H1 (cell line): ENCODE data around the gene IRGQ. TPM values are rescaled to one million over a fixed set of nuclear protein-coding genes. Genes with fewer than 3 reads are reported as not detected.

Source experiments
- CTCF ChIA-PET: fragments of 300-600 bp; sonication (Branson Sonifier 250); formaldehyde crosslinking; loops from one replicate; lab custom pipeline; 2021; ENCODE audit not compliant: partially characterized antibody; lab: Charles Lee
- POLR2A ChIA-PET: fragments of 300-600 bp; sonication (Branson Sonifier 250); formaldehyde crosslinking; loops from one replicate; lab custom pipeline; 2021; ENCODE audit warnings: inconsistent platforms; ENCODE audit not compliant: partially characterized antibody; lab: Charles Lee
- DNase-seq, 2 experiments: peaks; one replicate each; pipeline versions ENCODE4 v3.0.0 to v3.0.0-alpha.2; 2010 to 2022; ENCODE audit warnings: low spot score in 2 of 2, low read depth in 1 of 2, mixed read lengths in 1 of 2
- FAIRE-seq: peaks from 2 replicates; lab custom pipeline; 2011; peaks lifted over from hg19 to GRCh38; lab: Jason Lieb, UNC
- H2AFZ ChIP-seq: 2 replicates; pipeline ENCODE4 v1.8.1; 2012; ENCODE audit warnings: low read length, inconsistent platforms
- H2AK5ac ChIP-seq: 2 replicates; pipeline ENCODE4 v1.6.1; 2013; ENCODE audit warnings: low read depth, low read length
- H2BK120ac ChIP-seq: replicated peaks from 2 replicates; pipeline ENCODE3; 2013; ENCODE audit warnings: low read depth, low read length, inconsistent platforms
- H2BK12ac ChIP-seq: 2 replicates; pipeline ENCODE4 v1.6.1; 2013; ENCODE audit warnings: low read depth, low read length
- H2BK15ac ChIP-seq: 2 replicates; pipeline ENCODE4 v1.6.1; 2013; ENCODE audit warnings: low read length
- H2BK20ac ChIP-seq: 2 replicates; pipeline ENCODE4 v1.6.1; 2013; ENCODE audit warnings: low read length
- H2BK5ac ChIP-seq: 2 replicates; pipeline ENCODE4 v1.6.1; 2013; ENCODE audit warnings: low read depth, low read length
- H3K14ac ChIP-seq: 2 replicates; pipeline ENCODE4 v1.6.1; 2013; ENCODE audit warnings: inconsistent platforms; ENCODE audit not compliant: insufficient read length
- H3K18ac ChIP-seq: 2 replicates; pipeline ENCODE4 v1.6.1; 2013; ENCODE audit warnings: low read length; ENCODE audit errors: extremely low read depth
- H3K23ac ChIP-seq: 2 replicates; pipeline ENCODE4 v1.6.1; 2013; ENCODE audit warnings: inconsistent platforms; ENCODE audit not compliant: insufficient read length
- H3K23me2 ChIP-seq: 2 replicates; pipeline ENCODE4 v1.6.1; 2013; ENCODE audit warnings: low read depth, low read length
- H3K27ac ChIP-seq: 2 replicates; pipeline ENCODE4 v1.6.1; 2011; ENCODE audit warnings: low read depth, low read length, inconsistent platforms
- H3K27me3 ChIP-seq, 4 experiments: replicated peaks in 1 of 4; 1 replicate in 1 of 4; 2 replicates in 3 of 4; pipeline versions ENCODE4 v1.6.1 to v1.8.1; 2011 to 2013; ENCODE audit warnings: low read length in 3 of 4, mild to moderate bottlenecking in 3 of 4, inconsistent platforms in 2 of 4, mixed read lengths in 2 of 4, moderate library complexity in 1 of 4; ENCODE audit not compliant: control insufficient read depth in 3 of 4, insufficient read depth in 3 of 4; ENCODE audit errors: extremely low read depth in 1 of 4
- H3K36me3 ChIP-seq, 4 experiments: 2 replicates each; pipeline versions ENCODE4 v1.6.1 to v1.8.1; 2011 to 2013; ENCODE audit warnings: mild to moderate bottlenecking in 4 of 4, low read length in 3 of 4, moderate library complexity in 2 of 4, control low read depth in 1 of 4, inconsistent platforms in 1 of 4; ENCODE audit not compliant: insufficient read depth in 4 of 4, control insufficient read depth in 2 of 4
- H3K4ac ChIP-seq: replicated peaks from 2 replicates; pipeline ENCODE3; 2013; ENCODE audit warnings: low read length, low read depth, mixed read lengths, inconsistent platforms; ENCODE audit not compliant: insufficient read length
- H3K4me1 ChIP-seq, 4 experiments: replicated peaks in 1 of 4; 1 replicate in 1 of 4; 2 replicates in 3 of 4; pipeline versions ENCODE4 v1.6.1 to v1.8.1; 2011 to 2013; ENCODE audit warnings: low read length in 3 of 4, inconsistent platforms in 2 of 4, mixed read lengths in 1 of 4; ENCODE audit not compliant: insufficient read depth in 4 of 4, control insufficient read depth in 3 of 4
- H3K4me2 ChIP-seq, 2 experiments: 2 replicates each; pipeline versions ENCODE4 v1.6.1 to v1.8.1; 2011 to 2013; ENCODE audit warnings: low read depth in 2 of 2, low read length in 2 of 2, control low read depth in 1 of 2, inconsistent platforms in 1 of 2, mild to moderate bottlenecking in 1 of 2; ENCODE audit not compliant: insufficient read depth in 1 of 2
- H3K4me3 ChIP-seq, 4 experiments: fragments of 200-600, 300-600 bp in 1 of 4; sonication (generic), shearing (Covaris generic), sonication (Bioruptor Twin) in 1 of 4; 2 replicates each; pipeline versions ENCODE4 v1.5.1 to v1.8.1; 2011 to 2016; ENCODE audit warnings: low read length in 4 of 4, low read depth in 3 of 4, control low read depth in 2 of 4, inconsistent platforms in 2 of 4, mild to moderate bottlenecking in 2 of 4, mixed read lengths in 1 of 4, moderate library complexity in 1 of 4; ENCODE audit not compliant: insufficient read depth in 2 of 4; ENCODE audit errors: extremely low read depth in 1 of 4
- H3K56ac ChIP-seq: replicated peaks from 2 replicates; pipeline ENCODE3; 2013; ENCODE audit warnings: low read depth, mild to moderate bottlenecking, mixed read lengths, low read length, inconsistent platforms; ENCODE audit not compliant: insufficient read length
- H3K79me1 ChIP-seq: 2 replicates; pipeline ENCODE4 v1.6.1; 2013; ENCODE audit warnings: low read depth, low read length, control low read depth
- H3K79me2 ChIP-seq, 2 experiments: 2 replicates each; pipeline versions ENCODE4 v1.6.1 to v1.8.1; 2012 to 2013; ENCODE audit warnings: low read length in 2 of 2, mild to moderate bottlenecking in 2 of 2, inconsistent platforms in 1 of 2; ENCODE audit not compliant: insufficient read depth in 2 of 2, control insufficient read depth in 1 of 2
- H3K9ac ChIP-seq, 4 experiments: replicated peaks in 1 of 4; 1 replicate in 1 of 4; 2 replicates in 3 of 4; pipeline versions ENCODE4 v1.6.1 to v1.8.1; 2011 to 2013; ENCODE audit warnings: low read depth in 3 of 4, low read length in 3 of 4, control low read depth in 2 of 4, mild to moderate bottlenecking in 2 of 4, moderate library complexity in 2 of 4, inconsistent platforms in 1 of 4; ENCODE audit errors: extremely low read depth in 1 of 4
- H3K9me3 ChIP-seq, 2 experiments: 2 replicates each; pipeline versions ENCODE4 v1.6.1 to v1.8.1; 2012 to 2013; ENCODE audit warnings: mild to moderate bottlenecking in 2 of 2, moderate library complexity in 2 of 2, control low read depth in 1 of 2, inconsistent platforms in 1 of 2, low read depth in 1 of 2, low read length in 1 of 2, mixed read lengths in 1 of 2; ENCODE audit not compliant: insufficient read depth in 2 of 2
- H4K20me1 ChIP-seq, 2 experiments: replicated peaks in 1 of 2; 2 replicates each; pipeline versions ENCODE3 to v1.8.1; 2011 to 2013; ENCODE audit warnings: inconsistent platforms in 2 of 2, low read length in 2 of 2, mild to moderate bottlenecking in 1 of 2; ENCODE audit not compliant: insufficient read depth in 2 of 2, control insufficient read depth in 1 of 2
- H4K5ac ChIP-seq: 2 replicates; pipeline ENCODE4 v1.6.1; 2013; ENCODE audit warnings: low read length, low read depth, mixed read lengths, inconsistent platforms; ENCODE audit not compliant: insufficient read length
- H4K8ac ChIP-seq: 2 replicates; pipeline ENCODE4 v1.8.0; 2013; ENCODE audit warnings: mild to moderate bottlenecking, moderate library complexity, low read length, inconsistent platforms; ENCODE audit not compliant: insufficient read depth; ENCODE audit errors: extremely low read depth
- H4K91ac ChIP-seq: replicated peaks from 2 replicates; pipeline ENCODE3; 2013; ENCODE audit warnings: low read length, mixed read lengths, inconsistent platforms; ENCODE audit not compliant: insufficient read length
- BRCA1 ChIP-seq: IDR thresholded peaks from 2 replicates; pipeline ENCODE4 v1.6.1; 2012; ENCODE audit warnings: low read depth, low read length, improper control_type of control experiment
- CEBPB ChIP-seq: IDR thresholded peaks from 2 replicates; pipeline ENCODE4 v1.6.1; 2012; ENCODE audit warnings: low read depth, low read length
- JUND ChIP-seq: IDR thresholded peaks from 2 replicates; pipeline ENCODE4 v1.6.1; 2011; ENCODE audit warnings: mild to moderate bottlenecking, improper control_type of control experiment, low read length
- KDM4A ChIP-seq: IDR thresholded peaks from one replicate; pipeline ENCODE4 v1.7.1; 2012; ENCODE audit warnings: low read depth, mild to moderate bottlenecking, moderate library complexity, low read length, inconsistent platforms; ENCODE audit not compliant: severe bottlenecking
- MAFK ChIP-seq: IDR thresholded peaks from 2 replicates; pipeline ENCODE4 v1.6.1; 2012; ENCODE audit warnings: low read depth, mild to moderate bottlenecking, improper control_type of control experiment, low read length
- POLR2A ChIP-seq, 2 experiments: IDR thresholded peaks; 1 replicate in 1 of 2; 2 replicates in 1 of 2; pipeline ENCODE4 v1.6.1; 2011; ENCODE audit warnings: low read depth in 2 of 2, low read length in 2 of 2, mild to moderate bottlenecking in 2 of 2; ENCODE audit errors: control extremely low read depth in 1 of 2
- POLR2AphosphoS5 ChIP-seq: IDR thresholded peaks from 2 replicates; pipeline ENCODE4 v1.6.1; 2011; ENCODE audit warnings: low read depth, low read length
- RNF2 ChIP-seq: fragments of 200-900, 300-1000 bp; sonication (generic); IDR thresholded peaks from 2 replicates; pipeline ENCODE4 v1.7.1; 2016; ENCODE audit warnings: borderline replicate concordance, low read depth, mild to moderate bottlenecking, antibody characterized with exemption, low read length; ENCODE audit not compliant: poor library complexity, severe bottlenecking; ENCODE audit errors: missing control alignments
- SAP30 ChIP-seq: fragments of 300-600 bp; sonication (generic); IDR thresholded peaks from 2 replicates; pipeline ENCODE4 v1.7.1; 2012; ENCODE audit warnings: low read length, moderate library complexity, mild to moderate bottlenecking, inconsistent platforms; ENCODE audit not compliant: insufficient read depth, insufficient replicate concordance
- SP1 ChIP-seq: IDR thresholded peaks from 2 replicates; pipeline ENCODE4 v1.6.1; 2011; ENCODE audit warnings: low read depth, low read length
- SP2 ChIP-seq: IDR thresholded peaks from 2 replicates; pipeline ENCODE4 v1.6.1; 2012; ENCODE audit warnings: mild to moderate bottlenecking, low read length, inconsistent platforms
- TAF1 ChIP-seq: IDR thresholded peaks from 2 replicates; pipeline ENCODE4 v1.6.1; 2011; ENCODE audit warnings: mild to moderate bottlenecking, low read depth, low read length
- WGBS, 2 experiments: shearing (Covaris generic) in 1 of 2; methylation state at CpG; one replicate each; pipeline versions ENCODE4 v1.1.6 to v1.1.7; 2013 to 2015; ENCODE audit warnings: low lambda C conversion rate in 2 of 2, mixed read lengths in 2 of 2, inconsistent platforms in 1 of 2, low coverage in 1 of 2, missing lambda C conversion rate in 1 of 2; ENCODE audit not compliant: insufficient replicate concordance in 2 of 2, insufficient coverage in 1 of 2, insufficient read length in 1 of 2; ENCODE audit errors: extremely low coverage in 1 of 2, missing lambda C conversion rate in 1 of 2; 5-methylcytosine and 5-hydroxymethylcytosine counted together
- polyA plus RNA-seq, 7 experiments: library from polyadenylated mRNA; depleted of rRNA in 3 of 7; stranded (reverse) in 5 of 7; unstranded in 2 of 7; fragments of >200 nt in 5 of 7; fragments of 200-250 nt in 2 of 7; gene quantifications; 1 replicate in 5 of 7; 2 replicates in 1 of 7; 4 replicates in 1 of 7; pipeline versions ENCODE4 v1.2.1 to v1.2.3, GENCODE V29; 2011 to 2013; ENCODE audit warnings: missing spikeins in 2 of 7, mixed read lengths in 2 of 7
- total RNA-seq: library from RNA; stranded (reverse); fragmentation: NEBNext Ultra II Directional; extraction: Animal tissue kit (Norgen Biotek cat#: 25700); gene quantifications from 2 replicates; pipeline ENCODE4 v1.2.1, GENCODE V29; 2021

The IRGQ gene
- total and polyA plus RNA-seq, 2 of the 8 experiments (the other 6 are each of a cell fraction or from before 2014, with no cell fraction given), result 16.0 to 42.9 TPM

- Histone ChIP-seq H2BK20ac (no peak overlapping the region), H3K27me3 (peaks cover 5 to 28% (median 17%) of the 10 kb centered on the region in 4 experiments), H3K56ac (peak overlapping the region; percentile 19), H4K5ac (peak overlapping the region; percentile 9), H3K23me2 (peaks cover 17% of the 10 kb centered on the region), H2BK12ac (no peak overlapping the region), H3K14ac (no peak overlapping the region), H2BK120ac (no peak overlapping the region), H3K23ac (no peak overlapping the region), H3K4me3 (peak overlapping the region; percentile 43 to 66 (median 59)), H3K18ac (peak overlapping the region; percentile 48), H3K4me2 (peak overlapping the region; percentile 81 to 91), H3K27ac (no peak overlapping the region), H4K20me1 (peaks cover 3 to 4% of the 10 kb centered on the region in 2 experiments), H3K9ac (peak overlapping the region in 3 of 4 experiments; percentile 54 to 71 (median 65); a peak in 5 of 7 replicates), H2AFZ (no peak overlapping the region; the same call in 1 of the 2 replicates), H3K79me1 (peaks cover 2% of the 10 kb centered on the region; the same call in 1 of the 2 replicates), H3K9me3 (no peaks in the 10 kb centered on the region), H4K91ac (no peak overlapping the region), H3K4me1 (peaks cover 9 to 25% (median 18%) of the 10 kb centered on the region in 4 experiments), H2BK5ac (peak overlapping the region; percentile 66; the same call in 1 of the 2 replicates), H2BK15ac (no peak overlapping the region), H3K4ac (no peak overlapping the region), H4K8ac (peak overlapping the region; percentile 84), H3K36me3 (no peaks in the 10 kb centered on the region), H2AK5ac (no peak overlapping the region), H3K79me2 (no peaks in the 10 kb centered on the region)
- ChIA-PET CTCF (interaction anchor here (1.2 to 3.5 kb wide), 4 partner anchors 10 to 80 kb away, joined by 3 to 22 read pairs (median 4); no protein-coding TSS in a partner anchor), POLR2A (interaction anchor here (0.7 to 2.0 kb wide), 8 partner anchors 9 to 100 kb away, joined by 3 to 9 read pairs (median 4); no protein-coding TSS in a partner anchor)
- no peak for FAIRE-seq
- WGBS, 2 experiments, result 8% methylated on average over 9 of the region's 17 CpGs; no CpG with 5 or more reads in 1 of the 2 experiments
- DNase-seq, result peak in 1 of 2 experiments; percentile 68
- peak; percentile 31 for TF ChIP-seq KDM4A
- no peak for TF ChIP-seq SP1
- TF ChIP-seq BRCA1, result no peak
- peak; percentile 42; the same call in 1 of the 2 replicates for TF ChIP-seq TAF1
- TF ChIP-seq POLR2A (IDR thresholded peaks at IDR 0.05; ENCODE audit: control extremely low read depth in 1 of 2, low read depth in 2 of 2, low read length in 2 of 2), result peak in 1 of 2 experiments; percentile 28; a peak in 2 of 3 replicates
- no peak for TF ChIP-seq SP2
- TF ChIP-seq RNF2, result no peak
- 0 out of 2 replicates have a peak, but pooled peaks have one; percentile 36 for TF ChIP-seq POLR2AphosphoS5
- TF ChIP-seq SAP30, result no peak
- TF ChIP-seq JUND, result peak; percentile 78
- TF ChIP-seq CEBPB, result no peak
- peak; percentile 39; the same call in 1 of the 2 replicates for TF ChIP-seq MAFK
Measured at GRCh38 chr19:43634872-43635560, 39.1 kb upstream of the IRGQ start.
